AG04450 (cell line): ENCODE data around the gene EDIL3. TPM values are rescaled to one million over a fixed set of nuclear protein-coding genes. Genes with fewer than 3 reads are reported as not detected.

ENCODE experiments used
- CTCF ChIA-PET: fragments of 300-600, 350-600 bp; formaldehyde crosslinking; extraction: SDS; loops from one replicate; lab custom pipeline; 2022; ENCODE audit warnings: antibody characterized with exemption, inconsistent platforms; lab: Charles Lee
- POLR2A ChIA-PET: fragments of 350-600 bp; formaldehyde crosslinking; extraction: SDS; loops from one replicate; lab custom pipeline; 2021; ENCODE audit warnings: antibody characterized with exemption, inconsistent platforms; lab: Yijun Ruan, JAX
- DNase-seq: peaks from one replicate; pipeline ENCODE4 v3.0.0-alpha.2; 2011; ENCODE audit warnings: low read depth, low spot score
- H3K27ac ChIP-seq: one replicate; pipeline ENCODE4 v1.5.1; 2012; ENCODE audit warnings: low read depth, low read length, control low read depth
- H3K27me3 ChIP-seq: one replicate; pipeline ENCODE4 v1.6.0; 2012; ENCODE audit warnings: low read length; ENCODE audit not compliant: control insufficient read depth, insufficient read depth
- H3K4me3 ChIP-seq: 2 replicates; pipeline ENCODE4 v1.5.1; 2011; ENCODE audit warnings: mild to moderate bottlenecking, low read depth, low read length, control low read depth
- H3K9me3 ChIP-seq: 2 replicates; pipeline ENCODE4 v1.5.1; 2012; ENCODE audit warnings: low read length; ENCODE audit not compliant: control insufficient read depth, insufficient read depth
- polyA plus RNA-seq: library from polyadenylated mRNA; depleted of rRNA; stranded (reverse); fragments of >200 nt; gene quantifications from 2 replicates; pipeline ENCODE4 v1.2.3, GENCODE V29; 2011
- TF ChIP-seq, protein P1 (sequence below): IDR thresholded peaks from 2 replicates; pipeline ENCODE4 v1.5.1; 2011; ENCODE audit warnings: low read depth, low read length, control low read depth, inconsistent platforms

EDIL3 gene
- polyA plus RNA-seq, 1 experiment = 61.9 TPM

GRCh38 chr5:84286662-84287061 is 98.0 kb downstream of the EDIL3 start:
- Histone ChIP-seq H3K27ac (no peak overlapping the region), H3K27me3 (no peaks in the 10 kb centered on the region), H3K4me3 (no peak overlapping the region), H3K9me3 (no peaks in the 10 kb centered on the region)
- POLR2A ChIA-PET = no interaction called here
- no peak for DNase-seq
- TF ChIP-seq, protein P1, sequence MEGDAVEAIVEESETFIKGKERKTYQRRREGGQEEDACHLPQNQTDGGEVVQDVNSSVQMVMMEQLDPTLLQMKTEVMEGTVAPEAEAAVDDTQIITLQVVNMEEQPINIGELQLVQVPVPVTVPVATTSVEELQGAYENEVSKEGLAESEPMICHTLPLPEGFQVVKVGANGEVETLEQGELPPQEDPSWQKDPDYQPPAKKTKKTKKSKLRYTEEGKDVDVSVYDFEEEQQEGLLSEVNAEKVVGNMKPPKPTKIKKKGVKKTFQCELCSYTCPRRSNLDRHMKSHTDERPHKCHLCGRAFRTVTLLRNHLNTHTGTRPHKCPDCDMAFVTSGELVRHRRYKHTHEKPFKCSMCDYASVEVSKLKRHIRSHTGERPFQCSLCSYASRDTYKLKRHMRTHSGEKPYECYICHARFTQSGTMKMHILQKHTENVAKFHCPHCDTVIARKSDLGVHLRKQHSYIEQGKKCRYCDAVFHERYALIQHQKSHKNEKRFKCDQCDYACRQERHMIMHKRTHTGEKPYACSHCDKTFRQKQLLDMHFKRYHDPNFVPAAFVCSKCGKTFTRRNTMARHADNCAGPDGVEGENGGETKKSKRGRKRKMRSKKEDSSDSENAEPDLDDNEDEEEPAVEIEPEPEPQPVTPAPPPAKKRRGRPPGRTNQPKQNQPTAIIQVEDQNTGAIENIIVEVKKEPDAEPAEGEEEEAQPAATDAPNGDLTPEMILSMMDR = no peak
- CTCF ChIA-PET = no interaction called here

GRCh38 chr5:84285641-84286637 is 98.7 kb downstream of the EDIL3 start:
- CTCF ChIA-PET = no interaction called here
- POLR2A ChIA-PET = no interaction called here
- TF ChIP-seq, protein P1 = no peak

GRCh38 chr5:84281383-84281782 is 103.3 kb downstream of the EDIL3 start:
- H3K4me3 ChIP-seq = no peak overlapping the region
- no peaks in the 10 kb centered on the region for H3K27me3 ChIP-seq
- H3K9me3 ChIP-seq = no peaks in the 10 kb centered on the region
- CTCF ChIA-PET = interaction anchor here (0.6 to 0.7 kb wide), 2 partner anchors 354 to 750 kb away, joined by 3 to 5 read pairs; no protein-coding TSS in a partner anchor
- TF ChIP-seq, protein P1 = no peak
- POLR2A ChIA-PET = no interaction called here
- DNase-seq = no peak
- no peak overlapping the region for H3K27ac ChIP-seq

More at GRCh38 chr5:84285641-84286637, 98.7 kb downstream of the EDIL3 start:
- Histone ChIP-seq H3K27me3 (no peaks in the 10 kb centered on the region), H3K4me3 (no peak overlapping the region), H3K9me3 (no peaks in the 10 kb centered on the region), H3K27ac (no peak overlapping the region)
- no peak for DNase-seq

- Histone ChIP-seq H3K4me3 (no peak overlapping the region), H3K27me3 (no peaks in the 10 kb centered on the region), H3K9me3 (no peaks in the 10 kb centered on the region), H3K27ac (no peak overlapping the region)
- TF ChIP-seq, protein P1 = no peak
- POLR2A ChIA-PET = no interaction called here
- DNase-seq = no peak
- CTCF ChIA-PET = no interaction called here
These were observed 105.4 kb downstream of the EDIL3 start for GRCh38 chr5:84279234-84279633.

DNA sequence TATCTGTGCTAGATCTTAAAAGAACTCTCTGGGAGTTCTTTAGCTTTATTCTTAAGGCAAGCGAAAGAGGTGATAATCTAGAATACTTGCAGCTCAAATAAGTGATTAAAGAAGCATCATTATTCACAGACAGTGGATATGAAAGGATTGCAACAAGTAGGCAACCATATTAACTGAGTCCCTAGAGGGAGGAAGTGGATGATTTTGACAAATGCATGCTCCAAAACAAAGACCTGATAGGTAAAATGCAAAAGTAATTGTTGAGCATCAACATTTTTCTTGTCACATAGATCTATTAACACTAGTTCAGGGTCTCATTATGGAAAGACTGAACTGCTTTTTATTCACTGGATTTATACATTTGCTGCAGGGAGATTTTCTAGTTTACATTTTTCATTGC is 109.1 kb downstream of the EDIL3 start:
- ChIA-PET CTCF (interaction anchor here (0.7 to 1.2 kb wide), 6 partner anchors 13 to 773 kb away, joined by 3 to 8 read pairs (median 4); no protein-coding TSS in a partner anchor), POLR2A (no interaction called here)
- Histone ChIP-seq H3K27ac (no peak overlapping the region), H3K9me3 (no peaks in the 10 kb centered on the region), H3K4me3 (no peak overlapping the region), H3K27me3 (no peaks in the 10 kb centered on the region)
- TF ChIP-seq, protein P1 = no peak
- no peak for DNase-seq
